ENCODE data around the gene DENND4A. TPM values are rescaled to one million over a fixed set of nuclear protein-coding genes. Genes with fewer than 3 reads are reported as not detected.

Gene DENND4A
- total RNA-seq, result 10 to 100 TPM; 16.6 to 70.1 (median 24.5) TPM

DNA sequence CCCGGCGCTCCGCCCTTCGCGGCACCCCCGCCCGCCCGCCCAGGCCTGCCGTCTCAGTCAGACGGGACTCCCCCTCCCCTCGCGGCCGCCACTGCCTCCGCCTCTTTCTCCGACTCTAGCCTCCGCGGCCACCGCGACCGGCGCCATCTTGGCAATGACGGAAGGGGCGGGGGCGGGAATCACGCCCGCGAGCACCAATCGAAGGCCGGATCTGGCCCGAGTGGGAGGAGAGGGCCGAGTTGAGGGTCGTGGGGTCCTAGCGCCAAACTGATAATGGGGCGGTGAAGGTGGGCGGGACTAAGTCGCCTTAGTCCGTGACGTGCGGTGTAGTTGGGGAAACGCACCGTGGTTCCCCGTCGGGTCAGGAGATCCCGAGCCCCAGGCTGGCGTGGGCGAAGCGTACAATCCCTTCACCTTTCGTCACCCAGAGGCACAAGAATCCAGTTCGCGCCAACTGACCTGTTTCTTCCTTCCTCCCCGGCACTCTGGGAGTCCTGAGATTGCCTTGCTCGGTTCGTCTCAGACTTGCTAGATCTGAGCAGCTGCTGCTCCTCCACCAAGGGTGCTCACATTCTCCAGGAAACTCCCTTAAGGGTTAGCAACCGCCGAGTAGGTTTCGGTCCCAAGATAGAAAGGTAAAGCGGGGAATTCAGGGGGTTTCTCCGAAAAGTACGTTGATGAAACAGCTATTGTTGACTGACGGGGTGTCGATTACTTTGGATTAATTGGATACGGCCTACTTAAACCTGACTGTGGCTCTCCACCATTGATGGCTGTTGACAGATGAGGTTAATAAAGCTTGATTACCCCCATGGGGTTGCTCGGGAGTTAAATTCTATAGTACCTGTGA is at the start of gene DENND4A:
Gene DENND4A (minus strand): TSS at position 156 of the 850 bp plus-strand sequence. CDS start 35,843 bp downstream, outside the sequence.
- Histone ChIP-seq H3K36me3 (no peaks in the 10 kb centered on the region), H3K4me3 (peak within 1 kb of the TSS; percentile 82 to 99 (median 84)), H3K27me3 (no peaks in the 10 kb centered on the region), H3K4me1 (peaks cover 0 to 21% (median 5%) of the 10 kb centered on the region in 4 donors), H3K9me3 (no peaks in the 10 kb centered on the region), H3K27ac (peak within 1 kb of the TSS; percentile 96 to 99 (median 98))
- DNase-seq, result peak; percentile 97 to 99 (median 98)
- TF ChIP-seq POLR2A (IDR thresholded peaks at IDR 0.05), result peak; percentile 73 to 89
- TF ChIP-seq, protein P1, sequence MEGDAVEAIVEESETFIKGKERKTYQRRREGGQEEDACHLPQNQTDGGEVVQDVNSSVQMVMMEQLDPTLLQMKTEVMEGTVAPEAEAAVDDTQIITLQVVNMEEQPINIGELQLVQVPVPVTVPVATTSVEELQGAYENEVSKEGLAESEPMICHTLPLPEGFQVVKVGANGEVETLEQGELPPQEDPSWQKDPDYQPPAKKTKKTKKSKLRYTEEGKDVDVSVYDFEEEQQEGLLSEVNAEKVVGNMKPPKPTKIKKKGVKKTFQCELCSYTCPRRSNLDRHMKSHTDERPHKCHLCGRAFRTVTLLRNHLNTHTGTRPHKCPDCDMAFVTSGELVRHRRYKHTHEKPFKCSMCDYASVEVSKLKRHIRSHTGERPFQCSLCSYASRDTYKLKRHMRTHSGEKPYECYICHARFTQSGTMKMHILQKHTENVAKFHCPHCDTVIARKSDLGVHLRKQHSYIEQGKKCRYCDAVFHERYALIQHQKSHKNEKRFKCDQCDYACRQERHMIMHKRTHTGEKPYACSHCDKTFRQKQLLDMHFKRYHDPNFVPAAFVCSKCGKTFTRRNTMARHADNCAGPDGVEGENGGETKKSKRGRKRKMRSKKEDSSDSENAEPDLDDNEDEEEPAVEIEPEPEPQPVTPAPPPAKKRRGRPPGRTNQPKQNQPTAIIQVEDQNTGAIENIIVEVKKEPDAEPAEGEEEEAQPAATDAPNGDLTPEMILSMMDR (IDR thresholded peaks at IDR 0.05), result no peak

DNA sequence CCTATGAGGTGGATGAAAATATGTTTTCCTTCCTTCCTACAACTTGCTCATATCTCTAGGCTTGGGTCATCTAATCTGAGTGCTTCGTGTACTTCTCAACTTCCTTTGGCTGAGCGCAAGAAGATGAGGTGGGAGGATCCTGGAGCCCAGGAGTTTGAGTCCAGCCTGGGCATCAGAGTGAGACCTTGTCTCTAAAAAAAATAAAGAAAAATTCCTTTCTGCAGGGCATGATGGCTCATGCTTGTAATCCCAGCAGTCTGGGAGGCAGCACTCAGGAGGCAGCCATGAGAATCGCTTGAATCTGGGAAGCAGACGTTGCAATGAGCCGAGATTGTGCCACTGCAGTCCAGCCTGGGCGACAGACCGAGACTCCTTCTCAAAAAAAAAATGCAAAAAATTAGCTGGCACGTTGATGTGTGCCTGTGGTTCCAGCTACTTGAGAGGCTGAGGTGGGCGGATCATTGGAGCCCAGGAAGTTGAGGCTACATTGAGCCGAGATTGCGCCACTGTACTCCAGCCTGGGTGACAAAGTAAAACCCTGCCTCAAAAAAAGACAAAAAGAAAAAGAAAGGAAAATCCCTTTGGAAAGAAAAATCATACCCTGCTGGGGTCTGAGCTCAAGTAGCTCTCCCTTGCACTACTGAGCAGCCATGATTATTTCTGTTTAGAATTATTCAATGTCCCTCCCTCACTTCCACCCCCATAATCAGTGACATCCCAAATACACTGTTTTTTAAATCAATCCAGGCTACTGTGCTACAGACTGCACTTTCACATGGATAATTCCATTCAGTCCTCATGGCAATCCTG is 49.2 kb upstream of the DENND4A start:
- Histone ChIP-seq H3K4me1 (no peaks in the 10 kb centered on the region), H3K27ac (no peak overlapping the region), H3K9me3 (no peaks in the 10 kb centered on the region), H3K27me3 (no peaks in the 10 kb centered on the region), H3K36me3 (no peaks in the 10 kb centered on the region), H3K4me3 (no peak overlapping the region)
- TF ChIP-seq, protein P1 (IDR thresholded peaks at IDR 0.05), result no peak
- TF ChIP-seq POLR2A (IDR thresholded peaks at IDR 0.05), result no peak
- peak in 1 of 3 donors; percentile 42 for DNase-seq

DNA sequence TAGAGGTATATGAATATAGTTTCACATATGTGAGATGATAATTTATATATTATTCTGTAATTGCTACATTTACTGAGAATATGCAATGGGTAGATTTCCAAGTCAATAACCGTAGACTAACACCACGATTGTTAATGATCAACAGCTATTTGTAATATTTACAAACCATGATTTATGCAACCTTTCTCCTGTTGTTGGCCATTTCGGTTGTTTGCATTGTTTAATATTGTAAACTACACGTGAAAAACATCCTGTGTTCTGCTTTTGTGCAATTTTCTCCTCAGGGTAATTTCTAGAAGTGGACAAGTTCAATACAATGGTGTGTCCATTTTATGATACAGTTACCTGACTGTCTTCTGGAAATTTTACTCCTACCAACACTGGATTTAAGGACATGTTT is 47.9 kb upstream of the DENND4A start:
- Histone ChIP-seq H3K27me3 (no peaks in the 10 kb centered on the region), H3K4me3 (no peak overlapping the region), H3K9me3 (no peaks in the 10 kb centered on the region), H3K4me1 (no peaks in the 10 kb centered on the region), H3K36me3 (no peaks in the 10 kb centered on the region), H3K27ac (no peak overlapping the region)
- TF ChIP-seq, protein P1 (IDR thresholded peaks at IDR 0.05), result no peak
- no peak for TF ChIP-seq POLR2A (IDR thresholded peaks at IDR 0.05)
- no peak for DNase-seq

DNA sequence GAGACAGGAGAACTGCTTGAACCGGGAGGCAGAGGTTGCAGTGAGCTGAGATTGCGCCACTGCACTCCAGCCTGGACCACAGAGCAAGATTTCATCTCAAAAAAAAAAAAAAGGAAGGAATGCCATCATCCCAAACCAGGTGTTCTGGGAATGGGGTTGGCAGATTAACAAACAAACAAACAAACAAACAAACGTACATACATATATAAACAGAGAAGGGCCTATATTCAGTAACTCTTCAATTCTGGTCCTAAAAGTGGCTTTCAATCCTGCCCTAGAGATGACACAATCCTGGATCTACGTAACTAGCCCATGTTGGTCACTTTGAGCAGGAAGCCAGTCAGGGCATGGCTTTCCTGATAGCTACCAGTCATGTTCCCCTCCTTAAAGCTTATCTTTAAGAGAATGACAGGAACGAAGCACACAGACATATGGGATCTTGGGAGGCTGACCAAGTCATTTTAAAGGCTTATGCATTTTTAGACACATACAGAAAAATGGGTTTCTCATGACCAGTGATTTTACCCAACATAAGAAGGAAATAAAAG is 47.3 kb upstream of the DENND4A start:
- TF ChIP-seq, protein P1 (IDR thresholded peaks at IDR 0.05), result no peak
- no peak for TF ChIP-seq POLR2A (IDR thresholded peaks at IDR 0.05)
- peak in 1 of 3 donors; percentile 7 for DNase-seq

More for the DNA sequence above, 47.3 kb upstream of the DENND4A start:
- Histone ChIP-seq H3K27ac (no peak overlapping the region), H3K27me3 (no peaks in the 10 kb centered on the region), H3K4me3 (no peak overlapping the region), H3K4me1 (peaks cover 0 to 2% (median 0%) of the 10 kb centered on the region in 4 donors), H3K9me3 (no peaks in the 10 kb centered on the region), H3K36me3 (no peaks in the 10 kb centered on the region)
